GM18517 (cell line): ENCODE measurements around the gene RCAN2.
A peak's percentile ranks its signal among the peaks of the same experiment; 100 is the strongest.

Experiments used
- ATAC-seq: cut with Tn5 transposase; IDR thresholded peaks from one replicate; pipeline ENCODE4 v1.9.1; 2021; ENCODE audit warnings: mild to moderate bottlenecking, moderate library complexity; ENCODE audit not compliant: unreplicated experiment

The RCAN2 gene

DNA sequence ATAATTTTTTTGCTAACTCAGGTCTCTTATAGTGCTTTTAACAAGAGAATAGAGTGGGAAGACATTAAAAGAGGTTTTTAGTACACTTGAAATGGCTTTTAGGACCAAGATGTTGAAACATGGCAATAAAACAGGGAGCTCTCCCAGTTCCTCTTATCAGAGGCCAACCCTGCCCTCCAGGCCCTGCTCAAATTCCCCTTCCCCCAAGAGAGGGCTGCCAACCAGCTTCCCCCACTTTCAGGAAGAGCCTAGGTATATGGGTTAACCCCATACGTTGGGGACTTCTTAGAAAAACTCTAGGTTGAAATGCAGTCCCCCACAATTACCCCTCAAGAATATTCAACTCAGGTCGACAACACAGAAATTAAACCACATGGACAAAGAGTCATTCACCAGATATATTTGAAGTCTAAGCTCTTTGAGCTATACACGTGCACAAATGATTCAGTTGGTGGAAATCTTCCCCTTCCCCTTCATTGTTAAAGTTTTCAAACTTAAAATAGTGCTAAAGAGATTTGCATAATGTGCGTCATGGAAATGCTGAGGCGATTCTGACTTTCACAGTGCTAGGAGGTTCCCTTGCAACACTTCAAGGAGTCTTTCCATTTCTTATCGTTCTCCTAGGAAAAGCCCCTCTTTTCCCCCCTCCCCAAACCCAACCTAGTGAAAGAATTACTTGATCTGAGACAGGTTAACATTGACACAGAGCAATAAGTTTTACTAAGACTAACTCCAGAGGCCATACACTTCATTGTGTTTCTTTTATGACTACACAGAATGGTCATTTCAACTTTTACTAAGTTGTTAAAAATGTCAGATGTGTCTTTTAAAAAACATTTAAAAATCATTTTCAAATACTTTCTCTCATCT, 270.7 kb downstream of the RCAN2 start:
- peak; percentile 70 for ATAC-seq

DNA sequence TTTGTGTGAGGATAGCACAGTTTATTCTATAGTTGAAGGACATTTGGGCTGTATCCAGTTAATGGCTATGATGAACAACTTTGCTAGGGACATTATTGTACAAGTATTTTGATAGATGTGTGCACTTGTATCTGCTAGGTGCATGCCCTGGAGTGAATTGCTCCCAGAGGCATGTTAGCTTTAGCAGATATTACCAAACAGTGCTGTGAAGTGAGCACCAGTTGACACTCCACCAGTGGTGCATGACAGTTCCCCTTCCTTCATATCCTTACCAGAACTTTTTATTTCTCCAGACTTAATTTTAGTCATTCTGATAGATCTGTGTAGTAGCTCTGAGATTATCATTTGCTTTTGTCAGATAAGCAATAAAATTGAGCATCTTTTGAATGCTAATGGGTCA, 271.6 kb downstream of the RCAN2 start:
- no peak for ATAC-seq

- no peak for ATAC-seq
Observed at GRCh38 chr6:46218457-46218856, 272.8 kb downstream of the RCAN2 start.

DNA sequence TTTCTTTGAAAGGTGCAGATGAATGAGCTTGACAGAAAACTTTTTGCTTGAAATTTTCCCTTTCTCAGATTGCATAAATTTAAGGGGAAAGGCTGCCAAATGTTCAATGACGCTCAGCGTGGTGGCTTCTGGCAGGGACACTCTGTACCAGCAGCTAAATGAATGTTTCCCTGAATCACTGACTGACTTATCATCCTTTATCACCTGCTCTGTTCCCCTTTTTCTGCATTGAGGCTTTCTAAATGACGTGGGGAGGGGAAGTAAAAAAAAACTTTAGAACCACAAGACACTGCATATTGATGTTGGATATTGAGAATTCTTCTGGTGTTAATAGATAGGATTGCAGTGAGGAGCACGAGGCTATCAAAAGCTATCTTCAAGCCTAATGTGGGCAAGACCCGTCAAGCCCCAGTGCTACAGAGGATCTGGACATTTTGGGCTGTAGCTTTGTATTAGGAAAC, 273.5 kb downstream of the RCAN2 start:
- peak; percentile 50 for ATAC-seq

DNA sequence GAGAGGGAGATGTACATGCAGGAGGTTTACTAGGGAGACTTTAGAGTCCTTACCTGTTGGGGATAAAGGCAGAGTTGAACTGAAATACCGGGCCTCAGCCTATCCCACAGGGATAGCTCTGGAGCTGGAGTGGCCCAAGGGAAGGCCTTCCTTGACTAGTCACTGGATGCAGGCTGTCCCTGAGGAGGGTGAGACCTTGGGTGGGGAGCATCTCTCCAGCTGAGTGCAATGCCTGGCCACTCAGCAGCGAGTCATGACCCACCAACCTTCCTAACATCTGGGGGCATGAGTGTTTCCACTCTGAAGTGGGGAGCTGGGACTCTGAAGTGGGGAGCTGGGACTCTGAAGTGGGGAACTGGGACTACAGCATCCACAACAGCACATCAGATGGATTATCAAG, 274.4 kb downstream of the RCAN2 start:
- ATAC-seq: no peak

- ATAC-seq: no peak
Observed at GRCh38 chr6:46215777-46216176, 275.5 kb downstream of the RCAN2 start.

DNA sequence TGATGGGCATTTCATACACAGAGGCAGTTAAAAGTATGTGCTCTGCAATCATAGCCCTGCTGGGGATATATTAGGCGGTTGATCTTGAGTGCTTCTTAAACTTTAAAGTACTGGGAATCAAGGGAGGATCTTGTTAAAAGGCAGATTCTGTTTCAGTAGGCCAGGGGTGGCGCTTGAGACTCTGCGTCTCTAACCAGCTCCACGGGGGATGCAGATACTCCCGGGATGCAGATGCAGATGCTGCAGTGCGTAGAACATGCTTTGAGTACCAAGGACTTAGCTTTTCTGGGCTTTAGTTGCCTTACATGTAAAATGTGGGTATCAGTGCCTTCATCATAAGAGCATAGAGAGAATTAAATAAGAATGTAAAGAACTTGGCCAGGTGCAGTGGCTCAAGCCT, 276.0 kb downstream of the RCAN2 start:
- no peak for ATAC-seq

DNA sequence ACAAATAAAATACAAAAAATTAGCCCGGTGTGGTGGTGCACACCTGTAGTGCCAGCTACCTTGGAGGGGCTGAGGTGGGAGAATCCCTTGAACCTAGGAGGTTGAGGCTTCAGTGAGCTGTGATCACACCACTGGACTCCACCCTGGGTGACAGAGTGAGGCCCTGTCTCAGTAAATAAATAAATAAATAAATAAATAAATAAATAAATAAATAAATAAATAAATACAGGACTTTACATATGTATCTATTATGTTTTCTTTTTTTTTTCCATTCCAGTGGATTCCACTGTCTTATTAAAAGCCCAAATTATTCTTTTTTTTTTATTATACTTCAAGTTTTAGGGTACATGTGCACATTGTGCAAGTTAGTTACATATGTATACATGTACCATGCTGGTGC, 279.3 kb downstream of the RCAN2 start:
- ATAC-seq: no peak

DNA sequence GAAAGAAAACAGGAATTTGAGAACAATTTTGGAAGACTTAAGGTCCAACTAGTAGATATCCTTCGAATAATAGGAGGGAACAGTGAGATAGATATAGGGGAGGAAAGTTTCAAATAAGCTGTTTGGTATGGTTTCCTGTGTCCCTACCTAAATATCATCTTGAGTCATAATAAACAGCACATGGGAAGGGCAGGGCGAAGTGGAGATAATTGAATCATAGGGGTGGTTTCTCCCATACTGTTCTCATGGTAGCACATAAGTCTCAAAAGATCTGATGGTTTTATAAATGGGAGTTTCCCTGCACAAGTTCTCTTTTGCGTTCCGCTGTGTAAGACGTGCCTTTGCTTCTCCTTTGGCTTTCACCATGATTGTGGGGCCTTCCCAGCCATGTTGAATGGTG, 281.0 kb downstream of the RCAN2 start:
- ATAC-seq: no peak

GRCh38 chr6:46208303-46208702, 282.9 kb downstream of the RCAN2 start:
- ATAC-seq: no peak

- ATAC-seq: no peak
Observed at GRCh38 chr6:46207174-46207573, 284.1 kb downstream of the RCAN2 start.

- no peak for ATAC-seq
Observed at GRCh38 chr6:46204880-46205650, 286.2 kb downstream of the RCAN2 start.

- no peak for ATAC-seq
Observed at GRCh38 chr6:46203391-46204177, 287.7 kb downstream of the RCAN2 start.

DNA sequence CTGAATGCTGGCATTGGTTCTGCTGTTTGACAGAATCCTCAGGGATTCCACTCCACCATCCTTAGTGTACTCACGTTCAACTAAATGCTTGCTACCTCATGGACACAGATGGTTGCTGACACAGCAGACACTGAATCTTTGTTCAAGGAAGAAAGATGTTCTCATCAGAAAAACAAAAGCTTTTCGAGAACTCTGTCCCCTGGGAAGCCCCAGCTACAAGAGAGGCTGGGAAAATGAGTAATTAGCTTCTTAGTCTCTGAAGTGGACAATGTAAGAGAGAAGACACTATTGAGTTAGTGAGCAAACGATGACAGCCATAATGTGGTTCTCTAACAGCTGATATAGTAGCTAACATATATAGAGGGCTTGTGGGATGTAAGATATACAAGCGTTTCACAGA, 289.5 kb downstream of the RCAN2 start:
- ATAC-seq: no peak

GRCh38 chr6:46199387-46199786, 291.9 kb downstream of the RCAN2 start:
- no peak for ATAC-seq

- no peak for ATAC-seq
Observed at GRCh38 chr6:46191961-46192360, 299.3 kb downstream of the RCAN2 start.

DNA sequence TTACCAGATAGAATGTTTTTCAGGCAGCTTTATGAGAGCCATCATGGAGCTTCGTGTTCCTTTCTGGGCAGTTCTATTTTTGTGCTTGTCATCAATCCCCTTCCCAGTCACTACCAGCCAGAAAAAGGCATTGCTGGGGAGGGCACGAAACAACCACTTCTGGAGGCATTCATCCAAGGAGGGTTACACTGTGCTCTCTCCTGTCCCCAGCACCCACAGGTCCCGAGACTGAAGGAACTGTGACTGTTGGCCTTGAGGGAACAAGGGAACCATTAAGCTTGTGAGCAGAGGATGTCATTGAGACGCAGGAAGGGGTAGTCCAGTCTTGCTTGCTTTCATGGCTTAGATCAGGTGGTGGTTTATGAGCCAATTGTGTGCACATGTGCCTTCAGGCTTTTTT, 300.4 kb downstream of the RCAN2 start:
- ATAC-seq: no peak

DNA sequence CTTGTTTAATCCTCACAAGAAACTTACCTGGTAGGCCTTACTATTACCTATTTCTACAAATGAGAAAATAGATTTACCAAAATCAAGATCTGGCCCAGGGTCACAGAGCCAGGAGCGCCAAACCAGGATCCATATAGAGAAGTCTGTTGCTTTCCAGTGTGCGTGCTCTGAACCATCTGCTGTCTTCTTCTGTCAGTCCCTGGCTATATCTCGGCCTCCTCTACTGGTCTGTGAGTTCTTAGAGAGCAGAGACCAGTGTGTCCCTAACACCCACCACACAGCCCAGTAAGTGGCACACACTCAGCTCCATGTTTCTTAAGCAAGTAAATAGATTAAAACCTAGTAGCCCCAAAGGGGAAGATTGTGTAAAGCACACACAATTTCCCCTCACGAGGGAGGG, 301.5 kb downstream of the RCAN2 start:
- no peak for ATAC-seq

- ATAC-seq: no peak
Observed at GRCh38 chr6:46186583-46186982, 304.7 kb downstream of the RCAN2 start.

DNA sequence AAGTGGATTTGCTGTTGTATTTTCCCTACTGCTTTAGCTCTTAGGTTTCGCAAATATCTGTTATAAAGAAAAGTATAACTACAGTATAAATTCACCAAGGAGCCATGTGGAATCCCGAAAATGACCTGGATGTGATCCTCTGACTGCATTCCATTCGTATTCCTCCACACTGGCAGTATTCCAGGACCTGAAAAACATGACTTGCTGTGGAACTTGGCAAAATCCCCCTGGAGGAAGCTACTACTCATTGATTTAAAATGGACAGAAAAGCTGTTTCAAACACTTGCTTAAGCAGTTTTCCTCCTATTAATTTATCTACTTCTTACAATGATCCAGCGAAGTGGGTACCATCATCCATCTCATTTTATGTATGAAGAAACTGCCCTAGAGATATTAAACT, 307.1 kb downstream of the RCAN2 start:
- no peak for ATAC-seq

GRCh38 chr6:46175976-46176375, 315.3 kb downstream of the RCAN2 start:
- peak; percentile 53 for ATAC-seq
